Stimulated activated CD8-positive, alpha-beta memory T cell treated with anti-CD3 and anti-CD28 coated beads, Interleukin-7, amount 100 ng/mL, for 4 hours (primary cell): ENCODE results near the gene ILF3.
"Not testable (repeated sequence)": the region's sequence is repeated elsewhere in the genome, so short reads cannot be mapped to it uniquely, and the experiment has no call there.

Experiments used
- DNase-seq, 2 donors: peaks; one replicate each; pipeline ENCODE4 v3.0.0-alpha.2; 2020; ENCODE audit warnings: low read depth in 2 of 2

The ILF3 gene

GRCh38 chr19:10642473-10643171 lies 11.5 kb upstream of the ILF3 start:
- no peak for DNase-seq

- no peak for DNase-seq
Observed at GRCh38 chr19:10643172-10643967, 10.8 kb upstream of the ILF3 start.

- DNase-seq, result no peak
Observed at GRCh38 chr19:10643968-10644259, 10.2 kb upstream of the ILF3 start.

- peak; percentile 71 to 76 for DNase-seq
Observed at GRCh38 chr19:10644260-10645007, 9.7 kb upstream of the ILF3 start.

GRCh38 chr19:10646456-10647159 lies 7.5 kb upstream of the ILF3 start:
- no peak for DNase-seq

GRCh38 chr19:10648360-10648759 lies 5.8 kb upstream of the ILF3 start:
- no peak for DNase-seq

- no peak for DNase-seq
Observed at GRCh38 chr19:10651851-10652250, 2.3 kb upstream of the ILF3 start.

GRCh38 chr19:10653482-10653731 lies 739 bp upstream of the ILF3 start:
- no peak for DNase-seq

GRCh38 chr19:10654610-10655456 lies 687 bp downstream of the ILF3 start:
- no peak for DNase-seq

GRCh38 chr19:10655457-10656312 lies 1.5 kb downstream of the ILF3 start:
- no peak for DNase-seq

GRCh38 chr19:10660346-10660745 lies 6.2 kb downstream of the ILF3 start:
- no peak for DNase-seq

GRCh38 chr19:10661946-10662345 lies 7.8 kb downstream of the ILF3 start:
- DNase-seq, result no peak

GRCh38 chr19:10662384-10663251 lies 8.5 kb downstream of the ILF3 start:
- DNase-seq, result no peak

- not testable (repeated sequence) for DNase-seq
Observed at GRCh38 chr19:10663252-10663563, 9.1 kb downstream of the ILF3 start.

GRCh38 chr19:10667867-10668266 lies 13.7 kb downstream of the ILF3 start:
- no peak for DNase-seq

GRCh38 chr19:10669246-10669645 lies 15.1 kb downstream of the ILF3 start:
- DNase-seq, result no peak

GRCh38 chr19:10670182-10670581 lies 16.0 kb downstream of the ILF3 start:
- DNase-seq, result no peak

GRCh38 chr19:10670876-10671804 lies 17.0 kb downstream of the ILF3 start:
- no peak for DNase-seq

GRCh38 chr19:10671922-10672321 lies 17.8 kb downstream of the ILF3 start:
- DNase-seq, result not testable (repeated sequence)
